SU-DHL-6 (cell line): ENCODE measurements around the gene PSMA3.

Source experiments
- EZH2phosphoT487 ChIP-seq: fragments of 200-600 bp; sonication (generic), shearing (Covaris generic); conservative IDR thresholded peaks from 2 replicates; pipeline ENCODE4 v1.6.1; 2018; ENCODE audit warnings: mild to moderate bottlenecking, antibody characterized with exemption, low read length, moderate library complexity, mixed read lengths
- TF ChIP-seq, protein P1 (sequence below): fragments of 200-600 bp; sonication (generic); IDR thresholded peaks from one replicate; pipeline ENCODE4 v1.5.1; 2017; ENCODE audit warnings: antibody characterized with exemption, mild to moderate bottlenecking, low read length, moderate library complexity; ENCODE audit not compliant: insufficient read depth, poor library complexity, severe bottlenecking

DNA sequence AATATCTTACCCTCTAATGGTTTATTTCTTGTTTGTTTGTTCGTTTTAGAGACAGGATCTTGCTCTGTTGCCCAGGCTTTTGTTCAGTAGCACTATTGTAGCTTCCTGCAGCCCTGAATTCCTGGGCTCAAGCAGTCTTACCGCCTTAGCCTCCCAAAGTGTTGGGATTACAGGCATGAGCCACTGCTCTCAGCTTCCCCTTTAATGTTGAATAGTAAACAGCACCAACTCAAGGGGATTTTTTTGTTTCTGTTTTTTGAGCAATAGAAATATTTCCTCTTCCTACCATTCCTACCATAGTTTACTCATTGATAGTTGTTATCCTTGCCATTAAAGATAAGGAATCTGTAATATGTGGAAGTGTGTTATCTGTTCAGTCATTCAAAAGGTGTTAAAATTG, 64.4 kb downstream of the PSMA3 start:
- TF ChIP-seq, protein P1, sequence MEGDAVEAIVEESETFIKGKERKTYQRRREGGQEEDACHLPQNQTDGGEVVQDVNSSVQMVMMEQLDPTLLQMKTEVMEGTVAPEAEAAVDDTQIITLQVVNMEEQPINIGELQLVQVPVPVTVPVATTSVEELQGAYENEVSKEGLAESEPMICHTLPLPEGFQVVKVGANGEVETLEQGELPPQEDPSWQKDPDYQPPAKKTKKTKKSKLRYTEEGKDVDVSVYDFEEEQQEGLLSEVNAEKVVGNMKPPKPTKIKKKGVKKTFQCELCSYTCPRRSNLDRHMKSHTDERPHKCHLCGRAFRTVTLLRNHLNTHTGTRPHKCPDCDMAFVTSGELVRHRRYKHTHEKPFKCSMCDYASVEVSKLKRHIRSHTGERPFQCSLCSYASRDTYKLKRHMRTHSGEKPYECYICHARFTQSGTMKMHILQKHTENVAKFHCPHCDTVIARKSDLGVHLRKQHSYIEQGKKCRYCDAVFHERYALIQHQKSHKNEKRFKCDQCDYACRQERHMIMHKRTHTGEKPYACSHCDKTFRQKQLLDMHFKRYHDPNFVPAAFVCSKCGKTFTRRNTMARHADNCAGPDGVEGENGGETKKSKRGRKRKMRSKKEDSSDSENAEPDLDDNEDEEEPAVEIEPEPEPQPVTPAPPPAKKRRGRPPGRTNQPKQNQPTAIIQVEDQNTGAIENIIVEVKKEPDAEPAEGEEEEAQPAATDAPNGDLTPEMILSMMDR: no peak
- TF ChIP-seq EZH2phosphoT487: no peak
